ENCODE data around the gene GOLGA8J.
"Not testable (repeated sequence)": the region's sequence is repeated elsewhere in the genome, so short reads cannot be mapped to it uniquely, and the experiment has no call there.

GOLGA8J gene

DNA sequence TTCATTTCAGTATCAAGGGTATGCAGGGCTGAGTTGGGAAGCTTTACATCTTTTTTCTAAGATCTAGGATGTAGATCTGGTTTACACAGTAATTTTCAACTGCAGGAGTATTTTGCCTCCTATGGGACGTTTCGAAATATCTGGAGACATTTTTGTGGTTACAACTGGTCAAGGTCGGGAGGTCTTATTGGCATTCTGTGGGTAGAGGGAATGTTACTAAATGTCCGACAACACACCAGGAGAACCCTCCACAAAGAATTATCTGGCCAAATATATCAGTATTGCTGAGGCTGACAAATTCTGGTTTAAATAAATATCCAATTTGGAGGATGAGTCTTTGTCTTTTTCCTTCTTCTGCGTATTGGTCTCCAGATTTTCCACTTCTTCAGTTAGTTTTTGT lies 1.9 kb upstream of the GOLGA8J start:
- DNase-seq: not testable (repeated sequence)

DNA sequence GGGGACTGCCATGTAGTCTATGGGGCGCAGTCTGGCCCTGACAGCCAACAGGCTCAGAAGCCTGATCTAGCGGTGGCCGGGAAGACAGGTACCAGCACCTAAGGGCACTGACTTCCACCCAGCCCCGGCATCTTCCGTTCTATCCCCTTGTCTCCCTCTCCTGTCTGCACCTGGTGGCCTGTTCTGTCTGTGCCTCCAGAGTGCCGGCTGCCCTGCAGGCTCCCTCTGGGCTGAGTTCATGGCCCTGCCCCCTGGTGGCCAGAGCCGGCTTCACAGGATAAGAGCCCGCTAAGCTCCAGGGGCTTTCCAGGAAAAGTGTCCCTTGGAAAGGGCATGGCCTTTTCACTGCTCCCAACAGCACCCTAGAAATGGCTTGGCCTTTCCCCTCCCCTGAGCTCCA lies 15.1 kb downstream of the GOLGA8J start:
- not testable (repeated sequence) for DNase-seq

DNA sequence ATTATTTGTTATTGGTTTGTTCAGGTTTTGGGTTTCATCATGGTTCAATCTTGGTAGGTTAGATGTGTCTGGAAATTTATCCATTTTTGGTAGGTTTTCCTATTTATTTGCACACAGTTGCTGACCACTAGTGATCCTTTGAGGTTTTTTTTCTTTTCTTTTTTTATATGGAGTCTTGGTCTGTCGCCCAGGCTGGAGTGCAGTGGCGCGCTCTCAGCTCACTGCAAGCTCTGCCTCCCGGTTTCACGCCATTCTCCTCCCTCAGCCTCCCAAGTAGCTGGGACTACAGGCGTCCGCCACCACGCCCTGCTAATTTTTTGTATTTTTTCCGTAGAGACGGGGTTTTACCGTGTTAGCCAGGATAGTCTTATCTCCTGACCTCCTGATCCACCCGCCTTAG lies 20.1 kb downstream of the GOLGA8J start:
- DNase-seq: not testable (repeated sequence)

DNA sequence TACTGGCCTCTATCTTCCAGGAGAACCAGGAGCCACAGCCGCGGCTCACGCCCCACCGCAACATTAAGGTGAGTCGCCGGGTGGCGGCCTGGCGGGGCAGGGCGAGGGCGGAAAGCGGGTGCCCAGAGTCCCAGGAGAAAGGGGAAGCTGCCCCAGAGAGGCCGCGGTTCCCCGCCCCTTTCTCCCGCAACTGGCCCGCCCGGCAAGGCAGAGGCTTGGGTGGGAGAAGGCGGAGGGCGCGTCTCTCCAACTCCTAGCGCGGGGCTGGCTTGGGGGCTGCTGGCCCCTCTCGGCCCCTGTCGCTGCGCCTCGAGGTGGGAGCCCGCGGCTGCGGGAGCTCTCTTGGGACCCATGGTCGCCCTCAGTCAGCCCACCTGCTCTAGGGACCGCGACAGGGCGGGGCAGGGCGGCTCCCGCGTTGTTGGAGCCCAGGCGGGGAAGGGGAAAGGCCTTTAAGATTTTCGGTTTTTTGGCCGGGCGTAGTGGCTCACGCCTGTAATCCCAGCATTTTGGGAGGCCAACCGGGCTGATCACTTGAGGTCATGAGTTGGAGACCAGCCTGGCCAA lies 21.3 kb downstream of the GOLGA8J start:
- DNase-seq: not testable (repeated sequence)

DNA sequence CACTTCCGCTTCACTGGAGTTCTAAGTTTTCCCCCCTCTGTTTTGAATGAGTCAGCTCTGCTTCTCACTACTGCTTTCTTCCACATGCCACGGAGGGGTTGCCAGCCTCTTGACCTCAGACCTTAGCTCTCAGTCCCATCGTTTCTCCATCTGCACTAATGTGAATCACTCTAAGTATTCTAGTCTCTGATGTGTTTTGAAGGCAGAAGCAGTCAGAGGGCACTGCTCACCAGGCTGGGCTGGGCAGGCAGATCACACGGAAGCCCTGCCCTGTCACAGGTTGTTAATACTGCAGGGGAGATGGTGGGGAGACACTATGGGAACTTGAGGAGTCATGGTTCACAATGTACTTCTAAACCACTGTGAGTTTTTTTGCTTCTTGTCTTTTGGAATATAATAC lies 27.8 kb downstream of the GOLGA8J start:
- not testable (repeated sequence) for DNase-seq

DNA sequence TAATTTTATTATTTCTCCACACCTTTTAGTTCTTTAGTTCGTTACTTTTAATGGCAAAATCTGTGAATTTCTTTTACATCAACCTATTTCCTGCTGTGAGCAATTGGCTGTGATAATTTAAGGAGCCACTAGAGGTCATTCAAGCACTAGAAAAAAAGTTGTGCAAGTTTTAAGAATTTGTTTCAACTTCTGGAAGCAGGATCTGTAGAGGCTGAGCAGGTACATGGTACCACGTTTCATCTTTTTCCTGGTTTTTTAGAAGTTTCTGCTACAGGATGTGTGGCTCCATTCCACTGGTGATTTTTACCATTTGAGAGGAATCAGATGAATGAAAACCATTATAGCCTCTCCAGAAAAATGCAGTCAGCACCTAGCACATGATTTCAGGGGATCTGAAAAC lies 47.3 kb downstream of the GOLGA8J start:
- not testable (repeated sequence) for DNase-seq

DNA sequence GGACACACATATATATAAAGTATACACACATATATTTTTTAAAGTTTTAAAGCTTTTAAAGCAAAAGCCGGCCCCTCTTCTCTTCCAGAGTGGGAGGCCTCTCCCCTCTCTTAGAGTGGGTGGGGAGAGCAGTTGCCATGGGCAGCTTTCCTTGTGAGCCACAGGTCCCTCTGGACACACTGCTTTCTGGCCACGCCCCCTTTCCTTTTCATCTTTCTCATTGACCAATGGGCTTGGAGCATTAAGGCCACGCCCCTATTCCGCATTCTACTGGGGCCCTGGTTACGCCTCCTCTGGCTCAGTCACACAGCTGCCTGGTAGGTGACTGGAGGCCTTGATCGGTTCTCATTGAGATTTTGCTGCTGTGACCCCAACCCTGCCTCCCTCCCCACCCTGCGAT lies 52.0 kb downstream of the GOLGA8J start, which contains the start of gene GOLGA8T:
GOLGA8T (plus strand) TSS at position 301 of the 400 bp plus-strand sequence; CDS start at position 399, 98 bp downstream.
- DNase-seq: not testable (repeated sequence)
